Measurements from ENCODE around the gene EVX2.

Gene EVX2

DNA sequence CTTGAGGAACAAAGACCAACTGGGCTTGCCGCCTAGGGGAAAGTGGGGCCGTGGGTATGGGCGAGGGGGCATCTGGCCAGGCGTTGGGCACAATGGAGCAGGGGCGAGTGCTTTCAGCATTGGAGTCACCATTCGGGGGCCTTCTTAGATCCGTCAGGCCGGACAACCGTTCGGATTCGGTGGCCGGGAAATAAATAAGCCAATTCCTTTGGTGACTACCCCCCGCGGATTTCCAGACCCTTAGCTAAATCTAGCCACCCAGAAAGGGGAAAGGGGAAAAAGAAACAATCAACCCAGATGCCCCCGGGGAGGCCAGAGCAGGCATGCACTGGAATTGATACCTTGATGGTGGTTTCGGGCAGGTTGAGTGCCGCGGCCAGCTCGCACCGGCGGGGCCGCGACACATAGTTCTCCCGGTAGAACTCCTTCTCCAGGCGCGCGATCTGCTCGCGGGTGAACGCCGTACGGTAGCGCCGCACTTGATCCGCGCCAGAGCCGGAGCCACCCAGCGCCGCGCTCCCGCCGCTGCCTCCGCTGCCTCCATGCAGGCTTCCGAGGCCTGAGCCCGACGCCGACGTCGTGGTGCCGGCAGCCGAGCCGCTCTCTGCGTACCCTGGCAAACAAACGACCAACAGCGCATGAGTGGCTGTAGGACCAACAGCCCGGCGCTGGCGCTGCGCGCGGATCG, 1.8 kb downstream of the EVX2 start:
- no peak for DNase-seq (ENCODE audit: extremely low spot score)
- ChIA-PET POLR2A (no interaction called here), CTCF (no interaction called here)
- TF ChIP-seq LEF1 (IDR thresholded peaks at IDR 0.05; ENCODE audit: borderline replicate concordance) (no peak), HDGF (IDR thresholded peaks at IDR 0.05; ENCODE audit: borderline replicate concordance) (no peak), SP1 (IDR thresholded peaks at IDR 0.05) (no peak), SUZ12 (IDR thresholded peaks at IDR 0.05) (no peak)

DNA sequence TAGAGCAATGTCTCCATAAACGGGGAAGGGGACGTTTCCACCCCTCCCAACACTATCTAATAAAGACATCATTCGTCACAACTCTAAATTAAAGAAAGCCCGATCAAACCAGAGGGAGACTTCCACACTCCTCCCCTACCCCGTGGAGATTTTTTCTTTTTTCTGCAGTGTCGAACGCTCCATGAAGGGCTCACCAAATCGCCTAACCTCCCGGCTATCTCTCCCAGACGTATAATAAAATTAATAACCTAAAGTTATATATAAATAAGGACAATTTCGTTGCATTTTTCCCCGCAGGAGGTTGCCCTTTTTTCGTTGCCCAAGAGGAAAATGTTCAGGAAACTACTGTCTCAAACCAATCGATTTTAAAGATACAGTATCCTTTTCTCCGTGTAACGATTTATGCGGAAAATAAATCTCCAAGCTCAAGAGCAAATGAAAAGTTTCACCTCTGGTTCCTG, 2.4 kb downstream of the EVX2 start:
- ChIA-PET POLR2A (interaction anchor here (2.8 kb wide), 1 partner anchor 15 kb away, joined by 11 read pairs; no protein-coding TSS in a partner anchor), CTCF (interaction anchor here (1.1 to 1.4 kb wide), 2 partner anchors 18 to 391 kb away, joined by 4 to 7 read pairs; no protein-coding TSS in a partner anchor)
- TF ChIP-seq SUZ12 (IDR thresholded peaks at IDR 0.05) (no peak), HDGF (IDR thresholded peaks at IDR 0.05; ENCODE audit: borderline replicate concordance) (no peak)
- DNase-seq (ENCODE audit: extremely low spot score): no peak

DNA sequence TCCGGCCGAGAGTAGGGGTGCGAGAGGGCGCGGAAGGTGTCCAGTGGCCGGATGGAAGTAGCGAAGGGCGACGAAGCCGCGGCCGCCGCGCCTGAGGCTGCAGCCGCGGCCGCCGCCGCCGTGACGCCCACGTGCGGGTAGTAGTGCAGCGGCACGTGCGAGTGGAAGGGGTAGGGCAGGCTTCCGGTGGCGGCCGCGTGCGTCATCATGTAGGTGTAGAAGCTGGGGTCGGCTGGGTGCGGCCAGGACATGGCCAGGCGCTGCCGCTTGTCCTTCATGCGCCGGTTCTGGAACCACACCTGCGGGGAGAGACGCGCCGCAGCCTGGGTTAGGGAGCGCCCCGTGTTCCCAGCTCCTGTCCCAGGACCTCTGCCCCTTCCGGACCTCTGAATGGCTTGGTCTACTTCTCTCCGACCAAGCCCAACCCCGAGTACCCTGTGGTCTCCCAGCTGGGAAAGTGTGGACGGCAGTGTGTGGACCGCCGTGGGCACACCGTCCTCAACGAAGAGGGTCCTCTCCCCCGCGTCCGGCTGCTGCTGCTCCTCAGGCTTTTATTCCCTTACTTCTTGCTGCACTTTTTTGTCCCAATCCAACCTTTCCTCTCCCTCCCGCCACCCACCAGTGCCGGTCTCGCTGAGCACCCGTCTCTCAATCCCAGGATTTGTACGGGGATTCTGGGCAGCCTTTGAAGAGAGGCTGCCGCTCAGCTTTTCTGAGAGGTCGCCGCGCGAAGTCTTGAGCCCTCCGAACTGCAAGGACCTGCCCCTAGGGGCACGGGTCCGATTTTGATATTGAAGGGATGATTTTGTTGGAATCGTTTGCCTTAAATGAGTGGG, 3.0 kb downstream of the EVX2 start:
- ChIA-PET CTCF (interaction anchor here (0.6 to 1.9 kb wide), 6 partner anchors 12 to 391 kb away, joined by 3 to 9 read pairs (median 4); no protein-coding TSS in a partner anchor), POLR2A (interaction anchor here (2.2 to 2.8 kb wide), 2 partner anchors 15 to 79 kb away, joined by 9 to 11 read pairs; partner anchors contain the start of gene LNPK)
- DNase-seq (ENCODE audit: extremely low spot score): no peak
- no peak for TF ChIP-seq ZNF384 (IDR thresholded peaks at IDR 0.05)
- TF ChIP-seq L3MBTL2 (conservative IDR thresholded peaks at IDR 0.05): peak; percentile 84

DNA sequence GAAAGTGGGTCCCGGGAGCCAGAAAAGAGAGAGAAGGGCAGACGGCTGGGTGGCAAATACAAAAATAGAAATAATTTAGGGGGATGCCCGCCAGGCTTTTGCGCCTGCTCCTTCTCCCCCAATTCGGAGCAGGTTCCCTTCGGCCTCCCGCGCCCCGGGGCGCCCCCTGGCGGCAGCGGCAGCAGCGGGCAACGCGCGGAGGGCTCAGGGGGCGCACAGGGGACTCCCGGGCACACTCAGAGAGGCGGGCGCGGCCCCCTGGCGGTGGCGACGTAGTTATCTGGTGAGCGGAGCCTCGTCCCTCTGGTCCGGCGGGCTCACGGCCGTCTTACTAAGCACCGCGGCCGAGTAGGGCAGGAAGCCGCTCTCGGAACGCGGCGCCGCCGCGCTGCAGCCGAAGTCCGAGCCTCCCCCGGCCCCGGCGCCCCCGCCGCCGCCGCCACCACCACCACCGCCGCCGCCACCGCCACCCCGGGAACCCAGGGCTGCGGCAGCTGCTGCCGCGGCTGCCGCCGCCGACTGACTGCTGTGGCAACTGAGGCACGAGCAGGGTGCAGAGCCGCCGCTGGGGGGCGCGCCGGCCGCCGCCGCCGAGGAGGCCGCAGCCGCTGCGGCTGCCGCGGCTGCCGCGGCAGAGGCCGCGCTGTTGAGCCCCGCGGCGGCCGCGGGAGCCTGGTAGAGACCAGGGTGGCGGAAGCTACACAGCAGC, 3.8 kb downstream of the EVX2 start:
- TF ChIP-seq SP1 (IDR thresholded peaks at IDR 0.05): no peak
- no peak for TF ChIP-seq FOXK2 (IDR thresholded peaks at IDR 0.05)
- no peak for TF ChIP-seq L3MBTL2 (conservative IDR thresholded peaks at IDR 0.05)
- TF ChIP-seq ELF4 (IDR thresholded peaks at IDR 0.05): no peak
- TF ChIP-seq NFRKB (IDR thresholded peaks at IDR 0.05): no peak
- no peak for TF ChIP-seq TARDBP (IDR thresholded peaks at IDR 0.05)
- no peak for TF ChIP-seq ARNT (IDR thresholded peaks at IDR 0.05)
- TF ChIP-seq, protein P1, sequence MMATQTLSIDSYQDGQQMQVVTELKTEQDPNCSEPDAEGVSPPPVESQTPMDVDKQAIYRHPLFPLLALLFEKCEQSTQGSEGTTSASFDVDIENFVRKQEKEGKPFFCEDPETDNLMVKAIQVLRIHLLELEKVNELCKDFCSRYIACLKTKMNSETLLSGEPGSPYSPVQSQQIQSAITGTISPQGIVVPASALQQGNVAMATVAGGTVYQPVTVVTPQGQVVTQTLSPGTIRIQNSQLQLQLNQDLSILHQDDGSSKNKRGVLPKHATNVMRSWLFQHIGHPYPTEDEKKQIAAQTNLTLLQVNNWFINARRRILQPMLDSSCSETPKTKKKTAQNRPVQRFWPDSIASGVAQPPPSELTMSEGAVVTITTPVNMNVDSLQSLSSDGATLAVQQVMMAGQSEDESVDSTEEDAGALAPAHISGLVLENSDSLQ (IDR thresholded peaks at IDR 0.05): no peak
- TF ChIP-seq FOXM1 (IDR thresholded peaks at IDR 0.05; ENCODE audit: borderline replicate concordance): no peak
- no peak for TF ChIP-seq ZNF384 (IDR thresholded peaks at IDR 0.05)
- TF ChIP-seq SUZ12 (IDR thresholded peaks at IDR 0.05): no peak
- no peak for TF ChIP-seq CTBP1 (IDR thresholded peaks at IDR 0.05; ENCODE audit: borderline replicate concordance)
- no peak for TF ChIP-seq BHLHE40 (IDR thresholded peaks at IDR 0.05; ENCODE audit: borderline replicate concordance)
- TF ChIP-seq FOXA1 (IDR thresholded peaks at IDR 0.05): no peak
- no peak for TF ChIP-seq LEF1 (IDR thresholded peaks at IDR 0.05; ENCODE audit: borderline replicate concordance)
- CTCF ChIA-PET: interaction anchor here (0.5 to 1.9 kb wide), 11 partner anchors 11 to 1383 kb away, joined by 3 to 9 read pairs (median 4); no protein-coding TSS in a partner anchor
- peak; percentile 87 for DNase-seq (ENCODE audit: extremely low spot score)
- POLR2A ChIA-PET: interaction anchor here (0.7 to 2.8 kb wide), 3 partner anchors 13 to 78 kb away, joined by 3 to 11 read pairs (median 9); partner anchors contain the start of genes HOXD13 and LNPK

DNA sequence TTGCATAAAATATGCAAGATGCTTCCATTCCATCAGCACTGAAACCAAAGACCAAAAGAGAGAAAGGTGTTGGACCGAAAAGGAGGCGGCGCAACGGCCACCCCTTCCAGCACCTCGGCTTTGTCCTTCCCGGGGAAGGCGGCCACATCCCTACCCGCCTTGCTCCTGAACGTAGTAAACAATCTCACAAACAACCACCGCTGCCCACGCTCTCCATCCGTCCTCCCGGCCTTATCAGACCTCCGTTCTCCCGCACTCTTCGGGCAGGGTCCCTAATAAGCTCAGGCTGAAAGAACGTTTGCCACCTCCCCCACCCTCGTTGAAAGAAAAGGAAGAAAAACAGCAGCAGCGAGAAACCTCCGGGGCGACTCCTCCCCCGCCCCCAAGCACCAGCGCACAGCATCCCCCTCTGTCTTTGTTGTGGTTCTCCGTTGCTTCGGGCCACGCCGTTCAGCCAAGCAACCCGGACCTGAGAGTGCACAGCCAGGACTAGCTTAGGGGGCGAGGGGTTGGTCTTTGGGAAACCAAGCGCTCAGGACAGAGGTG, 4.4 kb downstream of the EVX2 start:
- CTCF ChIA-PET: interaction anchor here (0.5 to 1.9 kb wide), 7 partner anchors 10 to 1382 kb away, joined by 3 to 9 read pairs (median 5); no protein-coding TSS in a partner anchor
- TF ChIP-seq HDGF (IDR thresholded peaks at IDR 0.05; ENCODE audit: borderline replicate concordance) (no peak), ELF4 (IDR thresholded peaks at IDR 0.05) (no peak), FOXA1 (IDR thresholded peaks at IDR 0.05) (no peak), SUZ12 (IDR thresholded peaks at IDR 0.05) (no peak), ARNT (IDR thresholded peaks at IDR 0.05) (no peak)
- POLR2A ChIA-PET: interaction anchor here (0.7 to 2.8 kb wide), 3 partner anchors 13 to 78 kb away, joined by 3 to 11 read pairs (median 9); partner anchors contain the start of genes HOXD13 and LNPK
- no peak for DNase-seq (ENCODE audit: extremely low spot score)

DNA sequence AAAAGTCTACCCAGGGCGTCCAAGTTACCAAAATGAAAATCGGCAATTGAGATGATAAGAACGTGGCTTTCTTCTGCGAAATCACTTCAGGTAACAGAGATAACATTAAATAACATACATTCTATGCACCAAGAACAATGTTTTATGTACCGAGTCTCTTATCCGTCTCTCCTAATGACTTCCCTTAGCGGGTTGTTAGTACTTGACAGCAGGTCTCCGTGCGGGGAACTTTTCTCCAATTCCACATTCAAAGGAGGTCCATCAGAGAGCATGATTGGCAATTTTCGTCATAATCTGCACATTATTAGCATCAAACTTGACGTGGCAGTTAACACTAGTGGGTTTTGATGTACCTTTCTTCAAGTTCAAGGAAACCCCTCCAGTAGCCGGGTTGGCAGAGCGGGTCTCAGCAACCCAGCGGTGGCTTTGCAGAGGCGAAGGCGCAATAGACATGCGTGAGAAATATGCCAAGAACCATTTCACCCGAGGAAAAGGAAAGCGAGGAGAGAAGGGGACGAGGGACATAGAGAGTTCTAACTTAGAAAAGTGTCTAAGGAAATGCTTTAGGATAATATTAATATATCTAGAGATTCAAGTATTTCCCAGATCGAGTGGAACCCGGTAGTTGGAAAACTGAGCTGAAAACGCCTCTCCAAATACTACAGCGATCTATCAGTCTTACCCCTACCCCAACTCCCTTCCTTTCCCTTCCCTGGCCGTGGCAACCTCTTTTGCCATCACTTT, 5.0 kb downstream of the EVX2 start:
- TF ChIP-seq FOXM1 (IDR thresholded peaks at IDR 0.05; ENCODE audit: borderline replicate concordance) (no peak), FOXK2 (IDR thresholded peaks at IDR 0.05) (no peak), HDGF (IDR thresholded peaks at IDR 0.05; ENCODE audit: borderline replicate concordance) (no peak), BHLHE40 (IDR thresholded peaks at IDR 0.05; ENCODE audit: borderline replicate concordance) (no peak), FOXA1 (IDR thresholded peaks at IDR 0.05) (no peak), NFRKB (IDR thresholded peaks at IDR 0.05) (no peak), CTBP1 (IDR thresholded peaks at IDR 0.05; ENCODE audit: borderline replicate concordance) (no peak), LEF1 (IDR thresholded peaks at IDR 0.05; ENCODE audit: borderline replicate concordance) (no peak), ZNF384 (IDR thresholded peaks at IDR 0.05) (no peak), L3MBTL2 (conservative IDR thresholded peaks at IDR 0.05) (no peak)
- TF ChIP-seq, protein P1 (IDR thresholded peaks at IDR 0.05): no peak
- DNase-seq (ENCODE audit: extremely low spot score): no peak
- CTCF ChIA-PET: interaction anchor here (0.7 to 1.9 kb wide), 5 partner anchors 17 to 1381 kb away, joined by 3 to 9 read pairs (median 5); no protein-coding TSS in a partner anchor
- POLR2A ChIA-PET: interaction anchor here (2.2 to 2.8 kb wide), 2 partner anchors 17 to 77 kb away, joined by 9 to 11 read pairs; partner anchors contain the start of gene LNPK

All from HEK293T (cell line).